Measurements from ENCODE around the gene BBIP1.

DNA sequence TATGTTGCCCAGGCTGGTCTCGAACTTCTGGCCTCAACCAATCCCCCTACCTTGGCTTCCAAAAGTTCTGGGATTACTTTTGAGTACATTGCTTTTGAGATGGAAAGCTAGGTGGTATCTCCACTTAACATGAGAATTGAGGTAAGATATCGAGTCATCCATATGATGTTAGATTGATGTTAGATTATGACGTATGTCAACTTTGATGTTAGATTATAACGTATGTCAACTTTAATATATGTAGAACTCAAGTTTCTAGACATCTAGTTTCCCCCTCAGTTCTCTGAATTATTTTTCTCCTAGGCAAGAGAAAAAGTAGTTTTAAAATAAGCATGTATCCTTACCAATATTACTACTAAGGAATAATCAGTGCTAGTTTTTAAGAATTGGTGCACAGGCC is 20.4 kb upstream of the BBIP1 start:
- TF ChIP-seq, protein P1, sequence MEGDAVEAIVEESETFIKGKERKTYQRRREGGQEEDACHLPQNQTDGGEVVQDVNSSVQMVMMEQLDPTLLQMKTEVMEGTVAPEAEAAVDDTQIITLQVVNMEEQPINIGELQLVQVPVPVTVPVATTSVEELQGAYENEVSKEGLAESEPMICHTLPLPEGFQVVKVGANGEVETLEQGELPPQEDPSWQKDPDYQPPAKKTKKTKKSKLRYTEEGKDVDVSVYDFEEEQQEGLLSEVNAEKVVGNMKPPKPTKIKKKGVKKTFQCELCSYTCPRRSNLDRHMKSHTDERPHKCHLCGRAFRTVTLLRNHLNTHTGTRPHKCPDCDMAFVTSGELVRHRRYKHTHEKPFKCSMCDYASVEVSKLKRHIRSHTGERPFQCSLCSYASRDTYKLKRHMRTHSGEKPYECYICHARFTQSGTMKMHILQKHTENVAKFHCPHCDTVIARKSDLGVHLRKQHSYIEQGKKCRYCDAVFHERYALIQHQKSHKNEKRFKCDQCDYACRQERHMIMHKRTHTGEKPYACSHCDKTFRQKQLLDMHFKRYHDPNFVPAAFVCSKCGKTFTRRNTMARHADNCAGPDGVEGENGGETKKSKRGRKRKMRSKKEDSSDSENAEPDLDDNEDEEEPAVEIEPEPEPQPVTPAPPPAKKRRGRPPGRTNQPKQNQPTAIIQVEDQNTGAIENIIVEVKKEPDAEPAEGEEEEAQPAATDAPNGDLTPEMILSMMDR (IDR thresholded peaks at IDR 0.05) = no peak
- TF ChIP-seq POLR2A (IDR thresholded peaks at IDR 0.05) = no peak
- TF ChIP-seq EP300 (IDR thresholded peaks at IDR 0.05) = no peak
